HG03575 (cell line): ENCODE data around the gene WNK3.

Source experiments
- ATAC-seq: cut with Tn5 transposase; IDR thresholded peaks from one replicate; pipeline ENCODE4 v1.9.1; 2021; ENCODE audit not compliant: unreplicated experiment, insufficient number of reproducible peaks, low FRiP score; ENCODE audit errors: extremely low read depth

WNK3 gene

GRCh38 chrX:54178100-54178940 lies 179.5 kb downstream of the WNK3 start:
- no peak for ATAC-seq

- no peak for ATAC-seq
Measured at GRCh38 chrX:54177306-54177705, 180.5 kb downstream of the WNK3 start.

- ATAC-seq: no peak
Measured at GRCh38 chrX:54173791-54174190, 184.1 kb downstream of the WNK3 start.

GRCh38 chrX:54172455-54172854 lies 185.4 kb downstream of the WNK3 start:
- ATAC-seq: no peak

- ATAC-seq: no peak
Measured at GRCh38 chrX:54171527-54172250, 186.2 kb downstream of the WNK3 start.

GRCh38 chrX:54171091-54171490 lies 186.8 kb downstream of the WNK3 start:
- ATAC-seq: no peak

- no peak for ATAC-seq
Measured at GRCh38 chrX:54166915-54167314, 190.9 kb downstream of the WNK3 start.

GRCh38 chrX:54157561-54157960 lies 200.3 kb downstream of the WNK3 start:
- ATAC-seq: no peak
